Measurements from ENCODE around the gene SRRM4. TPM values are rescaled to one million over a fixed set of nuclear protein-coding genes. Genes with fewer than 3 reads are reported as not detected.

SRRM4 gene
- total and polyA plus RNA-seq, 10 donors = under 0.01 TPM; not detected in 8

DNA sequence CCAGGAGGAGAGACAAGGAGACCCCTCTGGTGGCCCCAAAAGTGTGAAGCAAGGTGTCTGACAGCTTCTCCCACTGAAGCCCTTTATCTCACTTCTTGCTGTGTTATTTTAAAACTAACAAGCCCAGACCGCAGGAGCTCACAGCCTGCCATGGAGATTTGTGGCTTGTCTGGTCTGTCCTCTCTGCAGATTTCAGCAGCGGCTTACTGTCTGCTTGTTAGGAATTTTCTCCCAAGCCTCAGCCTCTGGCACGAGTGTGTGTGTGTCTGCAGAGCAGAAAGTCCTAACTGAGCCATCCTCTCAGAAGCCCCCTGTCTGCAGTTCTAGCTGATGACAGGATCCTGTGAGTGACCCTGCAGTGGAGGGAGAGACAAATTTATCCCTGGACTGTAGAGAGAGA, 109.5 kb downstream of the SRRM4 start:
- TF ChIP-seq POLR2A (IDR thresholded peaks at IDR 0.05) (no peak), POLR2AphosphoS5 (IDR thresholded peaks at IDR 0.05) (no peak)
- TF ChIP-seq, protein P1, sequence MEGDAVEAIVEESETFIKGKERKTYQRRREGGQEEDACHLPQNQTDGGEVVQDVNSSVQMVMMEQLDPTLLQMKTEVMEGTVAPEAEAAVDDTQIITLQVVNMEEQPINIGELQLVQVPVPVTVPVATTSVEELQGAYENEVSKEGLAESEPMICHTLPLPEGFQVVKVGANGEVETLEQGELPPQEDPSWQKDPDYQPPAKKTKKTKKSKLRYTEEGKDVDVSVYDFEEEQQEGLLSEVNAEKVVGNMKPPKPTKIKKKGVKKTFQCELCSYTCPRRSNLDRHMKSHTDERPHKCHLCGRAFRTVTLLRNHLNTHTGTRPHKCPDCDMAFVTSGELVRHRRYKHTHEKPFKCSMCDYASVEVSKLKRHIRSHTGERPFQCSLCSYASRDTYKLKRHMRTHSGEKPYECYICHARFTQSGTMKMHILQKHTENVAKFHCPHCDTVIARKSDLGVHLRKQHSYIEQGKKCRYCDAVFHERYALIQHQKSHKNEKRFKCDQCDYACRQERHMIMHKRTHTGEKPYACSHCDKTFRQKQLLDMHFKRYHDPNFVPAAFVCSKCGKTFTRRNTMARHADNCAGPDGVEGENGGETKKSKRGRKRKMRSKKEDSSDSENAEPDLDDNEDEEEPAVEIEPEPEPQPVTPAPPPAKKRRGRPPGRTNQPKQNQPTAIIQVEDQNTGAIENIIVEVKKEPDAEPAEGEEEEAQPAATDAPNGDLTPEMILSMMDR (IDR thresholded peaks at IDR 0.05 in 8 of 11, conservative IDR thresholded peaks at IDR 0.05 in 3 of 11) = no peak
- Histone ChIP-seq H3K4me1 (no peaks in the 10 kb centered on the region), H3K36me3 (no peaks in the 10 kb centered on the region), H3K4me3 (no peak overlapping the region), H3K9me3 (no peaks in the 10 kb centered on the region), H3K27ac (no peak overlapping the region), H3K27me3 (replicated peaks in 1 of 7) (peaks cover 0 to 32% (median 0%) of the 10 kb centered on the region in 7 donors)
- DNase-seq = no peak
- WGBS, 5 donors = 23 to 38% (median 34%) methylated on average over 3 of the region's 3 CpGs
- intact Hi-C loops (cut with DNase I; ENCODE audit: low total_unique reads) = no loop called here

DNA sequence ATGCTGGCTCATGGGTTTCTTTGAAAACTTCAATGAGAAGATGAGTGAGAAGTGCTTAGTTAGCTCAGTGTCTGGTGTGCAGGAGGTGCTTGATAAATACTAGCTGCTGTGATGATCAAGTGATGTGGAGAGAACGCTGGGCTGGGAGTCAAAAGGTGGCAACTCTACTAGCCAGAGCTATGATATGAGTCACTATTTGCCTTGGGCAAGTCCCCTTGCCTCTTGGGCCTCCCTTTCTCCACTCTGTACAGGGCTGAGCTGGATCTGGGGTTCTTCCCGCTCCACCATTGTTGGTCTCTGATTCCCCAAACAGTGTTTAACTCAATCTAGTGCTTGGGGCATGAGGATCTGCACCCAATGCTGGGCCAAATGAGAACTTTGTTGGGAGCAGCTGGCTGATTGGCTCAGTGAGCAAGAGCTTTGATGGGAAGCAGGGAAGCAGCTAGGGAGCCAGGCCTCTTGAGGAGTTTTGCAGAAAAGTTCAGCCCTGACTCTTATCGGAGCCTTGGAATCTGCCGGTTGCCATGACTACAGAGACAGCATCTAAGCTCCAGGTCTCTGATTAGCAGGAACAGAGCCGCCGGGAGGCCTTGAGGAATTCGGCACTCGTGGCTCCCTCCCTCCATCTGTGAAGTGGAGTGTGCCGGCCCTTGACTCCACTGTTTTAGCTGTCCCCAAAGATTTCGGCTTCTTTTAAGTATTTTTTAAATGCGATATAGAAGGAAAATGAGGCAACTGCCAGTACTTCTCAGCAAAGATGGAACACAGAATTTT, 115.3 kb downstream of the SRRM4 start:
- WGBS, 5 donors = 36 to 45% (median 39%) methylated on average over 11 of the region's 11 CpGs
- Histone ChIP-seq H3K4me1 (no peaks in the 10 kb centered on the region), H3K27me3 (replicated peaks in 1 of 7) (peaks cover 0 to 20% (median 0%) of the 10 kb centered on the region in 7 donors), H3K36me3 (no peaks in the 10 kb centered on the region), H3K4me3 (no peak overlapping the region), H3K9me3 (peaks cover 0 to 25% (median 12%) of the 10 kb centered on the region in 8 donors), H3K27ac (no peak overlapping the region)
- no peak for DNase-seq
- TF ChIP-seq, protein P1 (IDR thresholded peaks at IDR 0.05 in 8 of 11, conservative IDR thresholded peaks at IDR 0.05 in 3 of 11) = no peak
- TF ChIP-seq POLR2A (IDR thresholded peaks at IDR 0.05) (no peak), POLR2AphosphoS5 (IDR thresholded peaks at IDR 0.05) (no peak)
- intact Hi-C loops (cut with DNase I; ENCODE audit: low total_unique reads) = no loop called here

DNA sequence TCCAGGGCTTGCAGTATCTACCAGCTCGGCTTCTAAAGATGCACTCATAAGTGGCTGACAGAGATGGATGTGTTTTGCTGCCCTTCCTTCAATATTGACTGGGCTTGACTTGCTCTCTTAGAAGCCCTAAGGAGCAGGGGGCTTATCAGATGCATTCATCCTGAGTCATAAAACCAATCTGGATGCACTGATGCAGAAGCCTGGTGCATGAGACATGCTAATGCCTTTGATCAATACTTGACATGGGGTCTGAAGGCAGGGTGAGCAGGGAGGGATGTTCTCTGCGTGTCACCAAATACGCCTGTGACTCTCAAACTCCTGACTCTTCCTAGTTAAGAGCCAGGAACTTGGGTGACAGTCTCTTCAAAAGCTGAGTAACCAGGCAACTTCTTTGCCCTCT, 119.6 kb downstream of the SRRM4 start:
- Histone ChIP-seq H3K4me1 (no peaks in the 10 kb centered on the region), H3K4me3 (no peak overlapping the region), H3K9me3 (peaks cover 0 to 25% (median 12%) of the 10 kb centered on the region in 8 donors), H3K27ac (no peak overlapping the region), H3K36me3 (no peaks in the 10 kb centered on the region), H3K27me3 (replicated peaks in 1 of 7) (no peaks in the 10 kb centered on the region)
- DNase-seq = no peak
- intact Hi-C loops (cut with DNase I; ENCODE audit: low total_unique reads) = no loop called here
- 49 to 75% (median 64%) methylated on average over 3 of the region's 3 CpGs for WGBS, 5 donors
- TF ChIP-seq POLR2AphosphoS5 (IDR thresholded peaks at IDR 0.05) (no peak), POLR2A (IDR thresholded peaks at IDR 0.05) (no peak)
- TF ChIP-seq, protein P1 (IDR thresholded peaks at IDR 0.05 in 8 of 11, conservative IDR thresholded peaks at IDR 0.05 in 3 of 11) = no peak

DNA sequence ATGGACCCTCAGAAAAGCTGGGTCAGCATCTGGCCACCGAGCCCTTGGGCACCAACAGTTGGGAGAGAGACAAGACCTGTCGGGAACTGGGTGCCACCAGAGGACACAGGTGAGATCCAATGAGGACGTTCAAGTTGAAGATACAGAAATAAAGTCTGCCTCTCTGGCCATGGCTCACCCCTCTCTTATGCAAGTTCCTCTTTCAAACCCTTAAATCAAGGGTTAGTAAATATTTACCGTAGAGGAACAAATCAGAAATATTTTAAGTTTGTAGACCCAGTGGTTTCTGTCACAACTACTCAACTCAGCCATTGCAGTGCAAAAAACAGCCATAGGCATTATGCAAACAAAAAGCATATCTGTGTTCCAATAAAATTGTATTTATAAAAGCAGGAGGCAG, 120.9 kb downstream of the SRRM4 start:
- intact Hi-C loops (cut with DNase I; ENCODE audit: low total_unique reads) = no loop called here
- no peaks in the 10 kb centered on the region for H3K27me3 ChIP-seq (replicated peaks in 1 of 7)
- WGBS, 5 donors = 61 to 67% (median 63%) methylated on average over 4 of the region's 4 CpGs
- TF ChIP-seq, protein P1 (IDR thresholded peaks at IDR 0.05 in 8 of 11, conservative IDR thresholded peaks at IDR 0.05 in 3 of 11) = no peak
- TF ChIP-seq POLR2A (IDR thresholded peaks at IDR 0.05) = no peak
- TF ChIP-seq POLR2AphosphoS5 (IDR thresholded peaks at IDR 0.05) = no peak
- no peaks in the 10 kb centered on the region for H3K36me3 ChIP-seq
- H3K9me3 ChIP-seq = peaks cover 0 to 25% (median 12%) of the 10 kb centered on the region in 8 donors
- H3K27ac ChIP-seq = no peak overlapping the region
- no peaks in the 10 kb centered on the region for H3K4me1 ChIP-seq
- H3K4me3 ChIP-seq = no peak overlapping the region
- DNase-seq = no peak
